ENCODE data around the gene KMT2B. TPM values are rescaled to one million over a fixed set of nuclear protein-coding genes. Genes with fewer than 3 reads are reported as not detected.
A peak's percentile ranks its signal among the peaks of the same experiment; 100 is the strongest.

The KMT2B gene
- total RNA-seq, 1 experiment from 2014 or later, result 54.2 TPM

DNA sequence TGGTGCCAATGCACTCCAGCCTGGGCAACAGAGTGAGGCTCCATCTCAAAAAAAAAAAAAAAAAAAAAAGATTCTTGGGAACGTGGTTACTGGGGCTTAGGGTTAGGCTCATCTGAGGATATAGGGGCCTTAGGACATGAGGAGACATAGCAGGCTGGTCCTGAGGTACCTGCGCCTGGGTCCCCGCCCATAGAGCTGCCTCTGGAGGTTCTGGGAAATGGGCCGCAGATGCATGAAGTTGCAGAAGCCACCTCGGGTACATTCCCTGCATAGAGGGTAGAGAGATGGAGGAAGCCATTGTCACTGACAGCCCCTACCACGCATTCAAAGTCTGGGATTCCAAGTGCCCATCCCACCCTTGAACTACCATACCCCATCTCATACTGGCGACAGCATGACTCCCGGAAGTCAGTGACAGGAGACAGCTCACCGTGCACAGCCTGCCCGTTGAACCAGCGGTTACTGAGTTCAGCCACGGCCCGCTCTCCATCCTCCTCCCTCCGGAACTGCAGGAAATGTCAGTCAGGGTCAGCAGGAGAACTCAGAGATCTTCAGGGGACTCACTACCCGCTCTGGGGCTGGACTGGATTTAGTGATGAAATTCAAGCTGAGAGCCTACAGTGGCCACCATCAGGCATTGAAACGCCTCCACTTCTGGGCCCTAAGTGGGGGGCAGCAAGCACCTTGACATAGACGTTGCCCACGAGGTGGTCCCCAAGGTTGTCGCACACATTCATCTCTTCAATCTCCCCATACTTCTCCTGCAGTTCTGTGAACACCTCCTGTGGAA lies 26.0 kb downstream of the KMT2B start:
- Mint-ChIP-seq H3K27ac (ENCODE audit: unreplicated experiment) (no peak overlapping the region), H3K4me1 (ENCODE audit: low read depth, unreplicated experiment) (peaks cover 18% of the 10 kb centered on the region), H3K4me3 (ENCODE audit: unreplicated experiment) (peak overlapping the region; percentile 93), H3K36me3 (ENCODE audit: insufficient read depth, unreplicated experiment) (peaks cover 62% of the 10 kb centered on the region), H3K9me3 (ENCODE audit: unreplicated experiment) (no peaks in the 10 kb centered on the region), H3K27me3 (ENCODE audit: insufficient read depth, unreplicated experiment) (no peaks in the 10 kb centered on the region)
- no peak overlapping the region for H3K4me3 ChIP-seq (ENCODE audit: low read depth, low read length)
- ChIA-PET POLR2A (interaction anchor here (0.6 kb wide), 1 partner anchor 265 kb away, joined by 6 read pairs; the partner anchor contains the start of gene SYNE4), CTCF (interaction anchor here (1.9 kb wide), 2 partner anchors 42 to 76 kb away, joined by 7 to 9 read pairs; no protein-coding TSS in a partner anchor)
- H3K27me3 ChIP-seq (replicated peaks; ENCODE audit: control insufficient read depth, insufficient read depth, low read length), result no peaks in the 10 kb centered on the region
- TF ChIP-seq, protein P1, sequence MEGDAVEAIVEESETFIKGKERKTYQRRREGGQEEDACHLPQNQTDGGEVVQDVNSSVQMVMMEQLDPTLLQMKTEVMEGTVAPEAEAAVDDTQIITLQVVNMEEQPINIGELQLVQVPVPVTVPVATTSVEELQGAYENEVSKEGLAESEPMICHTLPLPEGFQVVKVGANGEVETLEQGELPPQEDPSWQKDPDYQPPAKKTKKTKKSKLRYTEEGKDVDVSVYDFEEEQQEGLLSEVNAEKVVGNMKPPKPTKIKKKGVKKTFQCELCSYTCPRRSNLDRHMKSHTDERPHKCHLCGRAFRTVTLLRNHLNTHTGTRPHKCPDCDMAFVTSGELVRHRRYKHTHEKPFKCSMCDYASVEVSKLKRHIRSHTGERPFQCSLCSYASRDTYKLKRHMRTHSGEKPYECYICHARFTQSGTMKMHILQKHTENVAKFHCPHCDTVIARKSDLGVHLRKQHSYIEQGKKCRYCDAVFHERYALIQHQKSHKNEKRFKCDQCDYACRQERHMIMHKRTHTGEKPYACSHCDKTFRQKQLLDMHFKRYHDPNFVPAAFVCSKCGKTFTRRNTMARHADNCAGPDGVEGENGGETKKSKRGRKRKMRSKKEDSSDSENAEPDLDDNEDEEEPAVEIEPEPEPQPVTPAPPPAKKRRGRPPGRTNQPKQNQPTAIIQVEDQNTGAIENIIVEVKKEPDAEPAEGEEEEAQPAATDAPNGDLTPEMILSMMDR (IDR thresholded peaks at IDR 0.05; ENCODE audit: insufficient read depth in 1 of 2, low read depth in 1 of 2, low read length in 1 of 2, severe bottlenecking in 1 of 2, unreplicated experiment in 1 of 2), result no peak
- intact Hi-C loops (cut with micrococcal nuclease; ENCODE audit: unreplicated experiment), result loop anchor here (2.0 kb wide), 1 partner anchor 77 kb away; no protein-coding TSS in a partner anchor
- H3K4me1 ChIP-seq, result peaks cover 11% of the 10 kb centered on the region
- 0 out of 2 replicates have a peak, but pooled peaks cover under 1% of the 10 kb centered on the region for H3K36me3 ChIP-seq (ENCODE audit: control insufficient read depth, insufficient read depth, low read length)
- no peak for DNase-seq
- H3K9me3 ChIP-seq, result no peaks in the 10 kb centered on the region
- no TSS peak for BruUV-seq (replicated peaks)

DNA sequence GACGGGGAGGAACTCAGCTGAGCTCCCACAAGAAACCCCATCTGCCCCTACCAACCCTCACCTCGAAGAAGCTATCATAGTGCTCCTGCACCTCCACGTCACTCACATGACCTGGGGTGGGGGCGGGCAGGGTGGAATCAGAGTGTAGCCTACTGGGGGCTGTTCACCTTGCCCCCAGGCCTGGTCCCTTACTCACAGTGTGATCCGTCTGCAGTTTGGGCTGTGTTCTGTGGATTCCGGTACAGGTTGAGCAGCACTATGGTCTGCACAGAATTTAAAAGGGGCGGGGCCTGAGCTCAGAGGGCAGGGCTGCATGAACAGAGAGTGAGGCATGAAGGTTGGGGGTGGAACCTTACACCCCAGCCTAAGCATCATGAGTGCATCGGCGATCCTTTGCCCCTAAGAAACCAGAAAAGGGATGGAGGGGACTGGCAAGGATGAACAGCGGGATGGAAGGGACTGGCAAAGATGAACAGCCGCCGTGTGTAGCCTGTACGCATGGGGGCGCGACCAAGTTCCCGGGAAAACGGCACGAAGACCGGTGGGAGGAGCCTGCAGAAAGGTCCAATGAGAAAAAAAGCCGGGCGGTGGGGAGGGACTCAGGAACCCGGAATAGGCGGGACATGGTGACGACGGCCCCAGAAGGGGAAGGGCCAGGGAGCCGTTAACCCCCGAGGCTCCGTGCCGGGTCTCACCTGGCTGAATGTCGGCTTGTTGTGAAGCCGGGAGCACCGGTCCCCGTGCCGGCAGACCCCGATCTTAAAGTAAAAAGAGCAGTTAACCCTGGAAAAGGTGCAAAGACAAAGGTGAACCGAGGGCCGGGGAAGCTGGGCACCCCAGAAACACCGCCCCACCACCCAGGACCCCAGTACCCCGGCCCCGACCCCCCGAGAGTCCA lies 26.9 kb downstream of the KMT2B start:
- H3K27me3 ChIP-seq (replicated peaks; ENCODE audit: control insufficient read depth, insufficient read depth, low read length), result no peaks in the 10 kb centered on the region
- BruUV-seq (replicated peaks), result TSS peak; percentile 81
- H3K9me3 ChIP-seq, result no peaks in the 10 kb centered on the region
- peaks cover 10% of the 10 kb centered on the region for H3K4me1 ChIP-seq
- intact Hi-C loops (cut with micrococcal nuclease; ENCODE audit: unreplicated experiment), result loop anchor here (1.0 to 2.0 kb wide), 2 partner anchors 76 to 187 kb away; no protein-coding TSS in a partner anchor
- ChIA-PET CTCF (interaction anchor here (0.7 to 1.9 kb wide), 6 partner anchors 8 to 234 kb away, joined by 4 to 12 read pairs (median 6); no protein-coding TSS in a partner anchor), POLR2A (interaction anchor here (0.5 to 1.0 kb wide), 7 partner anchors 8 to 269 kb away, joined by 3 to 19 read pairs (median 4); partner anchors contain the start of genes ALKBH6 and SYNE4)
- no peaks in the 10 kb centered on the region for H3K36me3 ChIP-seq (ENCODE audit: control insufficient read depth, insufficient read depth, low read length)
- TF ChIP-seq, protein P1 (IDR thresholded peaks at IDR 0.05; ENCODE audit: insufficient read depth in 1 of 2, low read depth in 1 of 2, low read length in 1 of 2, severe bottlenecking in 1 of 2, unreplicated experiment in 1 of 2), result peak; percentile 36 to 55
- no peaks in the 10 kb centered on the region for H3K9me3 Mint-ChIP-seq (ENCODE audit: unreplicated experiment)
- H3K36me3 Mint-ChIP-seq (ENCODE audit: insufficient read depth, unreplicated experiment), result peaks cover 60% of the 10 kb centered on the region
- peak; percentile 97 to 98 for DNase-seq
- H3K27me3 Mint-ChIP-seq (ENCODE audit: insufficient read depth, unreplicated experiment), result no peaks in the 10 kb centered on the region
- H3K4me3 Mint-ChIP-seq (ENCODE audit: unreplicated experiment), result peak overlapping the region; percentile 93
- peak overlapping the region; percentile 98 for H3K27ac Mint-ChIP-seq (ENCODE audit: unreplicated experiment)
- H3K4me3 ChIP-seq (ENCODE audit: low read depth, low read length), result peak overlapping the region; percentile 81
- peaks cover 26% of the 10 kb centered on the region for H3K4me1 Mint-ChIP-seq (ENCODE audit: low read depth, unreplicated experiment)

Data from Caco-2 (cell line).